ENCODE results near the gene TTC3. TPM values are rescaled to one million over a fixed set of nuclear protein-coding genes. Genes with fewer than 3 reads are reported as not detected.

The TTC3 gene
- total and polyA plus RNA-seq, 2 of the 13 experiments (the other 11 are each of a cell fraction or from before 2014, with no cell fraction given), result 55.7 to 108 TPM

GRCh38 chr21:37153935-37154350 lies 80.9 kb downstream of the TTC3 start (continued):
- peak; percentile 84 for TF ChIP-seq FOXP4 (CRISPR knock-in tag; IDR thresholded peaks at IDR 0.05)
- TF ChIP-seq, protein P1, sequence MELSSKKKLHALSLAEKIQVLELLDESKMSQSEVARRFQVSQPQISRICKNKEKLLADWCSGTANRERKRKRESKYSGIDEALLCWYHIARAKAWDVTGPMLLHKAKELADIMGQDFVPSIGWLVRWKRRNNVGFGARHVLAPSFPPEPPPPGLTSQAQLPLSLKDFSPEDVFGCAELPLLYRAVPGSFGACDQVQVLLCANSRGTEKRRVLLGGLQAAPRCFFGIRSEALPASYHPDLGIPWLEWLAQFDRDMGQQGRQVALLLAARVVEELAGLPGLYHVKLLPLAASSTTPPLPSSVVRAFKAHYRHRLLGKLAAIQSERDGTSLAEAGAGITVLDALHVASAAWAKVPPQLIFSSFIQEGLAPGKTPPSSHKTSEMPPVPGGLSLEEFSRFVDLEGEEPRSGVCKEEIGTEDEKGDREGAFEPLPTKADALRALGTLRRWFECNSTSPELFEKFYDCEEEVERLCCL (CRISPR knock-in tag; IDR thresholded peaks at IDR 0.05; ENCODE audit: borderline replicate concordance), result no peak
- no peak for TF ChIP-seq NFATC3 (CRISPR knock-in tag; IDR thresholded peaks at IDR 0.05)
- no peak for TF ChIP-seq TBP (CRISPR knock-in tag; IDR thresholded peaks at IDR 0.05)
- peak; percentile 68; the same call in 1 of the 2 replicates for TF ChIP-seq KAT8 (CRISPR knock-in tag; IDR thresholded peaks at IDR 0.05)
- 0 out of 2 replicates have a peak, but pooled peaks have one; percentile 48 for TF ChIP-seq KDM5B (CRISPR knock-in tag; IDR thresholded peaks at IDR 0.05; ENCODE audit: borderline replicate concordance)
- peak; percentile 66; the same call in 1 of the 2 replicates for TF ChIP-seq ZNF784 (CRISPR knock-in tag; IDR thresholded peaks at IDR 0.05; ENCODE audit: borderline replicate concordance)
- TF ChIP-seq SMARCC2 (IDR thresholded peaks at IDR 0.05), result no peak
- peak; percentile 52 for TF ChIP-seq ASH2L (IDR thresholded peaks at IDR 0.05; ENCODE audit: insufficient read length, low read depth, low read length)
- no peak for TF ChIP-seq GTF2F1 (IDR thresholded peaks at IDR 0.05; ENCODE audit: low read length)
- TF ChIP-seq ZNF546 (CRISPR knock-in tag; conservative IDR thresholded peaks at IDR 0.05), result no peak
- TF ChIP-seq ZNF12 (CRISPR knock-in tag; IDR thresholded peaks at IDR 0.05), result peak; percentile 89
- TF ChIP-seq ZNF580 (CRISPR knock-in tag; IDR thresholded peaks at IDR 0.05; ENCODE audit: borderline replicate concordance, low read depth), result peak; percentile 68; the same call in 1 of the 2 replicates
- no peak for TF ChIP-seq ZNF713 (CRISPR knock-in tag; IDR thresholded peaks at IDR 0.05)
- TF ChIP-seq ZNF256 (CRISPR knock-in tag; conservative IDR thresholded peaks at IDR 0.05), result no peak
- no peak for TF ChIP-seq ZBTB46 (CRISPR knock-in tag; IDR thresholded peaks at IDR 0.05; ENCODE audit: borderline replicate concordance)
- TF ChIP-seq, protein P2, sequence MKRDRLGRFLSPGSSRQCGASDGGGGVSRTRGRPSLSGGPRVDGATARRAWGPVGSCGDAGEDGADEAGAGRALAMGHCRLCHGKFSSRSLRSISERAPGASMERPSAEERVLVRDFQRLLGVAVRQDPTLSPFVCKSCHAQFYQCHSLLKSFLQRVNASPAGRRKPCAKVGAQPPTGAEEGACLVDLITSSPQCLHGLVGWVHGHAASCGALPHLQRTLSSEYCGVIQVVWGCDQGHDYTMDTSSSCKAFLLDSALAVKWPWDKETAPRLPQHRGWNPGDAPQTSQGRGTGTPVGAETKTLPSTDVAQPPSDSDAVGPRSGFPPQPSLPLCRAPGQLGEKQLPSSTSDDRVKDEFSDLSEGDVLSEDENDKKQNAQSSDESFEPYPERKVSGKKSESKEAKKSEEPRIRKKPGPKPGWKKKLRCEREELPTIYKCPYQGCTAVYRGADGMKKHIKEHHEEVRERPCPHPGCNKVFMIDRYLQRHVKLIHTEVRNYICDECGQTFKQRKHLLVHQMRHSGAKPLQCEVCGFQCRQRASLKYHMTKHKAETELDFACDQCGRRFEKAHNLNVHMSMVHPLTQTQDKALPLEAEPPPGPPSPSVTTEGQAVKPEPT (CRISPR knock-in tag; IDR thresholded peaks at IDR 0.05; ENCODE audit: low read depth), result no peak
- TF ChIP-seq ZNF431 (CRISPR knock-in tag; IDR thresholded peaks at IDR 0.05; ENCODE audit: borderline replicate concordance, low read depth), result peak; percentile 91; the same call in 1 of the 2 replicates
- TF ChIP-seq CBX1 (IDR thresholded peaks at IDR 0.05; ENCODE audit: low read depth), result peak; percentile 46
- TF ChIP-seq HOXA9 (CRISPR knock-in tag; IDR thresholded peaks at IDR 0.05; ENCODE audit: borderline replicate concordance), result no peak

All from HepG2 (cell line).